ENCODE measurements around the gene TNFAIP8L1.

Gene TNFAIP8L1

DNA sequence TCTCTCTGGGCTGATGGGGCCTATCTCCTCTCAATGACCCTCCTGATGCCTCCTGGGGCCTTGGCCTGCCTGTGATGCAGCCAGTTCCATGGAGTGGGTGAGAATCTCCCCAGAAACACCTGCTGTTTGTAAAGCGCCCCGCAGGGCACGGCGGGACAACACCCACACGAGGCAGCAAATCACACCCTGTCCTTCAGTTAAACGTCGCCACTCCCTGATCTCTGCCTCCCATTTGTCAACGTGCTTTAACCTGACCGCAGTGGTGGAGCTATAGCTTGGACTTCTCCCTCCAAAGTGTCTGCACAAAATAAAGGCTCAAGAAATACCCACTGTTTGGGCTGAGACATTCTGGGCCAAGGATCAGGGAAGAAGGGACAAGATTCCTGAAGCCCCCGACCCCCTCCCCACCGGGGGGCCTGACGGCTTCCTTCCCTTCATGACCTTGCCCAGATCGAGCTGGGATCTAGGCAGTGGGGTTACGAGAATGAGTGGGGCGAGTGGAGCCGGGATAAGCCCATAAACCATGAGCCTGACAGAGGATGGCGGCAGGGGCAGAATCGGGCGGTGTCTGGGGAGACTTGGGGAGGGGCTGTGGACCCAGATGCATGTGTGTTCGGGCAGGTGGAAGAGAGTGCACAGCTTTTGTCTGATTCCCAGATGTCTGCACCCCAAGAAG, 22.8 kb downstream of the TNFAIP8L1 start:
- DNase-seq (ENCODE audit: low spot score), result no peak
- TF ChIP-seq, protein P1, sequence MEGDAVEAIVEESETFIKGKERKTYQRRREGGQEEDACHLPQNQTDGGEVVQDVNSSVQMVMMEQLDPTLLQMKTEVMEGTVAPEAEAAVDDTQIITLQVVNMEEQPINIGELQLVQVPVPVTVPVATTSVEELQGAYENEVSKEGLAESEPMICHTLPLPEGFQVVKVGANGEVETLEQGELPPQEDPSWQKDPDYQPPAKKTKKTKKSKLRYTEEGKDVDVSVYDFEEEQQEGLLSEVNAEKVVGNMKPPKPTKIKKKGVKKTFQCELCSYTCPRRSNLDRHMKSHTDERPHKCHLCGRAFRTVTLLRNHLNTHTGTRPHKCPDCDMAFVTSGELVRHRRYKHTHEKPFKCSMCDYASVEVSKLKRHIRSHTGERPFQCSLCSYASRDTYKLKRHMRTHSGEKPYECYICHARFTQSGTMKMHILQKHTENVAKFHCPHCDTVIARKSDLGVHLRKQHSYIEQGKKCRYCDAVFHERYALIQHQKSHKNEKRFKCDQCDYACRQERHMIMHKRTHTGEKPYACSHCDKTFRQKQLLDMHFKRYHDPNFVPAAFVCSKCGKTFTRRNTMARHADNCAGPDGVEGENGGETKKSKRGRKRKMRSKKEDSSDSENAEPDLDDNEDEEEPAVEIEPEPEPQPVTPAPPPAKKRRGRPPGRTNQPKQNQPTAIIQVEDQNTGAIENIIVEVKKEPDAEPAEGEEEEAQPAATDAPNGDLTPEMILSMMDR (IDR thresholded peaks at IDR 0.05; ENCODE audit: borderline replicate concordance, control extremely low read depth, extremely low read depth, insufficient read depth, missing control alignments), result no peak
- in situ Hi-C loops (cut with MboI; ENCODE audit: low sequenced_read_pairs, unreplicated experiment), result no loop called here

DNA sequence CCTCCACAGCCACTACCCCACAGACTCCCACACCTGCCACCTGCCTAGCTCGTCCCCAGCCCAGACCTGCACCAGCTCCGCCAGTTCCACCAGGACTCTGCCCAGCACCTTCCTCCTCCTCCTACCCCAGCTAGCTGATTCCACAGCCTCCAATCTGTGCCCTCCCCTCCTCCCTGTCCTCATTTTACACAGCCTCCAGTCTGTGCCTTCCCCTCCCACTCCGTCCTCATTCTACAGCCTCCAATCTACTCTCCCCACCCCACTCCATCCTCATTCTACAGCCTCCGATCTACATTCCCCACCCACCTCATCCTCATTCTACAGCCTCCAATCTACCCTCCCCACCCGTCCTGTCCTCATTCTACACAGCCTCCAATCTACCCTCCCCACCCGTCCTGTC, 23.5 kb downstream of the TNFAIP8L1 start:
- DNase-seq (ENCODE audit: low spot score), result no peak
- in situ Hi-C loops (cut with MboI; ENCODE audit: low sequenced_read_pairs, unreplicated experiment), result no loop called here

DNA sequence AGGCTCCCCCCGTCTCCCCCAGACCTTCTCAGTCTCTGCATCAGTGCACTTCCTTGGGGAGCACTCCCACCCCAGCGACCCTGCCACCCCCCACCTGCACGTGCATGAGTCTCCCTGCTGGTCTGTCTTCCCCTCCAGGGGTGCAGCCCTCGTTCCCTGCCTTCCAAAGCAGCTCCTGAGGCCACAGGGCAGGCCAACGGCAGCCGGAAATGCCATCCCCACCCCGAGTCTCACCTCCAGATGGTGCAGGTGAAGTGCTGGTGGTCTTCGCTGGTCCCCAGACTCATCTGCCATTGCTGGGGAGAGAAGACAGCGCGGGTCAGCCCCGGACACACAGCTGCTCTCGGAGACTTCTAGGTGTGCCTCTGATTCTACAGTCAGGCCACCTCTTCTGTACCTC, 25.3 kb downstream of the TNFAIP8L1 start:
- no peak for DNase-seq (ENCODE audit: low spot score)
- TF ChIP-seq, protein P1 (IDR thresholded peaks at IDR 0.05; ENCODE audit: borderline replicate concordance, control extremely low read depth, extremely low read depth, insufficient read depth, missing control alignments), result no peak
- in situ Hi-C loops (cut with MboI; ENCODE audit: low sequenced_read_pairs, unreplicated experiment), result no loop called here

More for the DNA sequence above, 23.5 kb downstream of the TNFAIP8L1 start:
- TF ChIP-seq, protein P1 (IDR thresholded peaks at IDR 0.05; ENCODE audit: borderline replicate concordance, control extremely low read depth, extremely low read depth, insufficient read depth, missing control alignments), result no peak

DNA sequence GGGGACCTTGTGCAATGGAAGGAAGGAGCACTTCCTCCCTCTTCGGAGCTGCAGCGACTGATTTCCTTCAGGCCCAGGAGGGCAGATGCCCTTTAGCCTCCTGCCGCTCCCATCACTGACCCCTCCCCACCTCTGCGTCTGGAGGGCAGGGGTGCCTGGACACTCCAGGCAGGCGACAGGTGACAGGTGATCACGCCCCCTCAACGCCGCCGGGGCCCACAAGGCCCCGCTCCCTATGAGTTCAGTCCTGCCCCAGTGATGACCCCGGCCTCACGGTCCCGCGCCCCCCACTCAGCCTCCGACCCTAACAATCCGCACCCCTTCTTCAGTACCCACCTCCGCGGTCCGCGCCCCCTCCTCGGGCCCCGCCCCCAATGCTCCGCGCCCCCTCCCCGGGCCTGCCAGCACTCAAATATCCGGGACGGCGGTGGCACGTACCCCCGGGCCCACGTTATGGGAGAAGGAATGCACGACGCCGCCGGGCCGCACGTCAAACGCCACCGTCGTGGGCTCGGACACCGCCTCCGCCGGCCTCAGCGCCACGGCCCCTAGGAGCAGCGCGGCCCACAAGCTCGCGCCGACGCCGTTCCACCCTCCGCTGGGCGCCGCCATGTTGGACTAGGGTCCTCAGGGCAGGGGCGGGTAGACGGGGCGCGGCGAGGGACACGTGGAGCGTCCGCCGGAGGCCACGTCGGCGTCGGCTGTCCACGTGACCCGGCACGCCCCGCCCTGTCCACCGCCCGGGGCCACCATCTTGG, 30.6 kb downstream of the TNFAIP8L1 start, which contains the start of gene MYDGF:
Gene MYDGF, minus strand, starts transcription at position 620 of the 758 bp plus-strand sequence. Its CDS starts 8 bp downstream, at position 612.
- in situ Hi-C loops (cut with MboI; ENCODE audit: low sequenced_read_pairs, unreplicated experiment), result no loop called here
- TF ChIP-seq, protein P1 (IDR thresholded peaks at IDR 0.05; ENCODE audit: borderline replicate concordance, control extremely low read depth, extremely low read depth, insufficient read depth, missing control alignments), result no peak
- DNase-seq (ENCODE audit: low spot score), result peak; percentile 100

DNA sequence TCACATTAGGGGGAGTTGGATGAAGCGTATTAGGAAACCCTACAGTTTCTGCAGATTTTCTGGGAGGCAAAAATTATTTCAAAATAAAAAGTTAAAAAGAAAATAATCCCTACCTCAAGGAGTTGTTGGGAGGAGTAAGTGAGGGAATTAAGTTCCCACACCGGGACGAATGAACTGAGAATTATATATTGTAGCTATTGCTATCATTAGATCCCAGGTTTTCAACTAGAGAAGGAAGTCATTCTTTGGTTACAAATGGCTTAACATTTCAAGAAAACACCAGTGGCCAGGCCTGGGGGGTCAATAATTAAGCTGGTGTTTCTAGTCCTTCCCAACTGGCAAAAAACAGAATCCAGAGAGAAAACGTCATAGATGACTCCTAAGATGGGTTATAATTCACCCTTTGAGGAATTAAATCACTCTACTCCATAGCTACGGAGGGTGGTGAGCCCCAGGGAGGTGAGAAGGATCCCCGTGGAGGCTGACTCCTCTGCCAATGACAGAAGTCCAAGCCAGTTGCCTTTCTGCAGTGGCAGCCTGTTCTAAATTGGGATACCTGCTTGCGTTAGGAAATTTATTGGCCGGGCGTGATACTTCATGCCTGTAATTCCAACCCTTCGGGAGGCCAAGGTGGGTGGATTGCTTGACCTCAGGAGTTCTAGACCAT, 32.0 kb downstream of the TNFAIP8L1 start:
- TF ChIP-seq, protein P1 (IDR thresholded peaks at IDR 0.05; ENCODE audit: borderline replicate concordance, control extremely low read depth, extremely low read depth, insufficient read depth, missing control alignments), result no peak
- DNase-seq (ENCODE audit: low spot score), result no peak
- in situ Hi-C loops (cut with MboI; ENCODE audit: low sequenced_read_pairs, unreplicated experiment), result no loop called here

DNA sequence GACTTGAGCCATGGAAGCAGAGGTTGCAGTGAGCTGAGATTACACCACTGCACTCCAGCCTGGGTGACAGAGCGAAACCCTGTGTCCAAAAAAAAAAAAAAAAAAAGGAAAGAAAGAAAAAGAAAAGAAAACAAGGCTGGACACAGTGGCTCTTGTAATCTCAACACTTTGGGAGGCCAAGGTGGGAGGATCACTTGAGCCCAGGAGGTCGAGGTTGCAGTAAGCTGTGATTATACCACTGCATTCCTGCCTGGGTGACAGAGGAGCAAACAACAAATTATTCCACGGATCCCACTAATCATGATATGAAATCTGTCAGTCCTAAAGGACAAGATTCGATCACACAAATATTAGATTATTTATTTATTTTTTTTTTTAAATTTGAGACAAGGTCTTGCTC, 33.9 kb downstream of the TNFAIP8L1 start:
- DNase-seq (ENCODE audit: low spot score), result no peak
- TF ChIP-seq, protein P1 (IDR thresholded peaks at IDR 0.05; ENCODE audit: borderline replicate concordance, control extremely low read depth, extremely low read depth, insufficient read depth, missing control alignments), result no peak
- in situ Hi-C loops (cut with MboI; ENCODE audit: low sequenced_read_pairs, unreplicated experiment), result no loop called here

Measured in GM13976 (cell line).